HG03565 (cell line): ENCODE measurements around the gene DNAH6.
A peak's percentile ranks its signal among the peaks of the same experiment; 100 is the strongest.

Source experiments
- ATAC-seq: cut with Tn5 transposase; IDR thresholded peaks from one replicate; pipeline ENCODE4 v1.9.1; 2021; ENCODE audit warnings: mild to moderate bottlenecking, moderate library complexity; ENCODE audit not compliant: unreplicated experiment

DNAH6 gene

GRCh38 chr2:84628486-84628885 is 112.2 kb downstream of the DNAH6 start:
- no peak for ATAC-seq

- no peak for ATAC-seq
These were observed 113.3 kb downstream of the DNAH6 start for GRCh38 chr2:84629550-84629949.

- peak; percentile 67 for ATAC-seq
These were observed 114.7 kb downstream of the DNAH6 start for GRCh38 chr2:84631047-84631446.

- no peak for ATAC-seq
These were observed 115.7 kb downstream of the DNAH6 start for GRCh38 chr2:84631985-84632384.

- ATAC-seq: no peak
These were observed 120.0 kb downstream of the DNAH6 start for GRCh38 chr2:84636080-84636971.

- ATAC-seq: no peak
These were observed 123.5 kb downstream of the DNAH6 start for GRCh38 chr2:84639751-84640150.

- no peak for ATAC-seq
These were observed 124.1 kb downstream of the DNAH6 start for GRCh38 chr2:84640411-84640810.

- no peak for ATAC-seq
These were observed 124.7 kb downstream of the DNAH6 start for GRCh38 chr2:84641021-84641420.

- ATAC-seq: no peak
These were observed 127.7 kb downstream of the DNAH6 start for GRCh38 chr2:84643991-84644390.

GRCh38 chr2:84646514-84646913 is 130.2 kb downstream of the DNAH6 start:
- no peak for ATAC-seq

GRCh38 chr2:84647267-84647666 is 131.0 kb downstream of the DNAH6 start:
- no peak for ATAC-seq

- no peak for ATAC-seq
These were observed 132.8 kb downstream of the DNAH6 start for GRCh38 chr2:84649058-84649457.

GRCh38 chr2:84649487-84650142 is 133.3 kb downstream of the DNAH6 start:
- ATAC-seq: no peak

GRCh38 chr2:84652431-84652830 is 136.1 kb downstream of the DNAH6 start:
- no peak for ATAC-seq

- ATAC-seq: no peak
These were observed 137.0 kb downstream of the DNAH6 start for GRCh38 chr2:84653302-84653701.

GRCh38 chr2:84654414-84654813 is 138.1 kb downstream of the DNAH6 start:
- ATAC-seq: no peak

GRCh38 chr2:84669122-84669521 is 152.8 kb downstream of the DNAH6 start:
- no peak for ATAC-seq

GRCh38 chr2:84674099-84674498 is 157.8 kb downstream of the DNAH6 start:
- ATAC-seq: no peak

GRCh38 chr2:84674586-84674985 is 158.3 kb downstream of the DNAH6 start:
- no peak for ATAC-seq

- ATAC-seq: no peak
These were observed 160.0 kb downstream of the DNAH6 start for GRCh38 chr2:84676295-84676694.

GRCh38 chr2:84678214-84678613 is 161.9 kb downstream of the DNAH6 start:
- ATAC-seq: no peak

GRCh38 chr2:84686783-84687476 is 170.6 kb downstream of the DNAH6 start:
- ATAC-seq: no peak
